ENCODE results near the gene MARS1. TPM values are rescaled to one million over a fixed set of nuclear protein-coding genes. Genes with fewer than 3 reads are reported as not detected.

MARS1 gene
- total and polyA plus RNA-seq, 7 donors, result 41.2 to 97.4 (median 83.6) TPM

- H3K4me1 ChIP-seq, result peaks cover 14% of the 10 kb centered on the region
- intact Hi-C loops (cut with DNase I), result no loop called here
- H3K9me3 ChIP-seq, result no peaks in the 10 kb centered on the region
- ATAC-seq, result no peak
- no peak for DNase-seq
- TF ChIP-seq, protein P1, sequence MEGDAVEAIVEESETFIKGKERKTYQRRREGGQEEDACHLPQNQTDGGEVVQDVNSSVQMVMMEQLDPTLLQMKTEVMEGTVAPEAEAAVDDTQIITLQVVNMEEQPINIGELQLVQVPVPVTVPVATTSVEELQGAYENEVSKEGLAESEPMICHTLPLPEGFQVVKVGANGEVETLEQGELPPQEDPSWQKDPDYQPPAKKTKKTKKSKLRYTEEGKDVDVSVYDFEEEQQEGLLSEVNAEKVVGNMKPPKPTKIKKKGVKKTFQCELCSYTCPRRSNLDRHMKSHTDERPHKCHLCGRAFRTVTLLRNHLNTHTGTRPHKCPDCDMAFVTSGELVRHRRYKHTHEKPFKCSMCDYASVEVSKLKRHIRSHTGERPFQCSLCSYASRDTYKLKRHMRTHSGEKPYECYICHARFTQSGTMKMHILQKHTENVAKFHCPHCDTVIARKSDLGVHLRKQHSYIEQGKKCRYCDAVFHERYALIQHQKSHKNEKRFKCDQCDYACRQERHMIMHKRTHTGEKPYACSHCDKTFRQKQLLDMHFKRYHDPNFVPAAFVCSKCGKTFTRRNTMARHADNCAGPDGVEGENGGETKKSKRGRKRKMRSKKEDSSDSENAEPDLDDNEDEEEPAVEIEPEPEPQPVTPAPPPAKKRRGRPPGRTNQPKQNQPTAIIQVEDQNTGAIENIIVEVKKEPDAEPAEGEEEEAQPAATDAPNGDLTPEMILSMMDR (IDR thresholded peaks at IDR 0.05), result no peak
- WGBS, 3 donors, result 35 to 51% (median 48%) methylated on average over 2 of the region's 2 CpGs
- H3K27me3 ChIP-seq (ENCODE audit: insufficient read depth in 3 of 3, low read length in 2 of 3), result no peaks in the 10 kb centered on the region
- H3K4me3 ChIP-seq, result no peak overlapping the region
- H3K27ac ChIP-seq, result no peak overlapping the region
- peaks cover 11 to 80% of the 10 kb centered on the region in 2 donors for H3K36me3 ChIP-seq (ENCODE audit: insufficient read depth in 1 of 2, low read depth in 1 of 2)
These were observed 53.1 kb downstream of the MARS1 start for GRCh38 chr12:57541001-57541400.

DNA sequence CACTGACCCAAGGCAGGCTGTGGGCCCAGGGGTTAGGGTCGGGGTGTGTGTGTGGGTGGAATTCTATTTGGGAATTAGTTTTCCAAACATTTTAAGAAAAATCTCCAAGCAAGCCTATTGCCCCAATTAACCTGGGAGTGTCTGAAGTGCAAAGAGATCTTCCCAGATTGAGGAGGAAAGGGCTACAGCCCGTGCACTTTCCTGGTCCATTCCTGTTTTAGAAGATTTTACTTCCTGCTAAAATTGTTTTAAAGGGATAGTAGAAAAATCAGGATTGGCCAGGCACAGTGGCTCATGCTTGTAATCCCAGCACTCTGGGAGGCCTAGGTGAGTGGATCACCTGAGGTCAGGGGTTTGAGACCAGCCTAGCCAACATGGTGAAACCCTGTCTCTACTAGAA is 53.8 kb downstream of the MARS1 start:
- TF ChIP-seq, protein P1 (IDR thresholded peaks at IDR 0.05), result no peak
- H3K36me3 ChIP-seq (ENCODE audit: insufficient read depth in 1 of 2, low read depth in 1 of 2), result peaks cover 9 to 74% of the 10 kb centered on the region in 2 donors
- ATAC-seq, result no peak

GRCh38 chr12:57543581-57543980 is 55.7 kb downstream of the MARS1 start:
- 75 to 94% (median 77%) methylated on average over 2 of the region's 2 CpGs for WGBS, 3 donors
- DNase-seq (no peak), ATAC-seq (no peak)
- H3K27ac ChIP-seq, result no peak overlapping the region
- H3K36me3 ChIP-seq (ENCODE audit: insufficient read depth in 1 of 2, low read depth in 1 of 2), result peaks cover 4 to 58% of the 10 kb centered on the region in 2 donors
- no peaks in the 10 kb centered on the region for H3K9me3 ChIP-seq
- peaks cover 0 to 4% (median 0%) of the 10 kb centered on the region in 3 donors for H3K27me3 ChIP-seq (ENCODE audit: insufficient read depth in 3 of 3, low read length in 2 of 3)
- H3K4me1 ChIP-seq, result peaks cover 17% of the 10 kb centered on the region
- TF ChIP-seq, protein P1 (IDR thresholded peaks at IDR 0.05), result no peak
- no peak overlapping the region for H3K4me3 ChIP-seq
- intact Hi-C loops (cut with DNase I), result no loop called here

More for the DNA sequence above, 53.8 kb downstream of the MARS1 start:
- H3K9me3 ChIP-seq, result no peaks in the 10 kb centered on the region
- intact Hi-C loops (cut with DNase I), result no loop called here
- H3K27me3 ChIP-seq (ENCODE audit: insufficient read depth in 3 of 3, low read length in 2 of 3), result no peaks in the 10 kb centered on the region
- 77 to 83% (median 78%) methylated on average over 2 of the region's 2 CpGs for WGBS, 3 donors
- no peak for DNase-seq
- H3K4me3 ChIP-seq, result no peak overlapping the region
- H3K27ac ChIP-seq, result no peak overlapping the region
- peaks cover 17% of the 10 kb centered on the region for H3K4me1 ChIP-seq

GRCh38 chr12:57545809-57546437 is 58.1 kb downstream of the MARS1 start:
- Histone ChIP-seq H3K36me3 (ENCODE audit: insufficient read depth in 1 of 2, low read depth in 1 of 2) (peaks cover 2 to 36% of the 10 kb centered on the region in 2 donors), H3K9me3 (no peaks in the 10 kb centered on the region), H3K4me1 (peaks cover 20% of the 10 kb centered on the region), H3K27ac (peak overlapping the region; percentile 86), H3K27me3 (ENCODE audit: insufficient read depth in 3 of 3, low read length in 2 of 3) (peaks cover 0 to 28% (median 7%) of the 10 kb centered on the region in 3 donors), H3K4me3 (peak overlapping the region; percentile 97)
- ATAC-seq, result peak; percentile 5 to 64 (median 41)
- no peak for DNase-seq
- TF ChIP-seq, protein P1 (IDR thresholded peaks at IDR 0.05), result no peak
- WGBS, 3 donors, result 60 to 63% (median 60%) methylated on average over 15 of the region's 15 CpGs
- intact Hi-C loops (cut with DNase I), result loop anchor here in 1 of 2 donors (5.0 kb wide), 1 partner anchor 146 kb away; the partner anchor contains the start of gene OS9

Data from psoas muscle (tissue), 8 donors.